Sciatic nerve (tissue), 2 donors: ENCODE data around the gene UBFD1. TPM values are rescaled to one million over a fixed set of nuclear protein-coding genes. Genes with fewer than 3 reads are reported as not detected.
"Not testable (repeated sequence)": the region's sequence is repeated elsewhere in the genome, so short reads cannot be mapped to it uniquely, and the experiment has no call there.

Experiments
- ATAC-seq: fragments of 200-7000 bp; cut with Tn5 transposase; one replicate; pipeline ENCODE4 v1.9.1; 2020; ENCODE audit warnings: mild to moderate bottlenecking, moderate library complexity
- DNase-seq: peaks from one replicate; pipeline ENCODE4 v3.0.0-alpha.2; 2020; ENCODE audit warnings: low spot score
- intact Hi-C: fragments of 100-400 bp; cut with DNase I; formaldehyde crosslinking; loops from one replicate; pipeline ENCODE4 v1.14.2; 2022
- total RNA-seq: library from RNA; stranded (reverse); fragmentation: NEBNext Ultra II Directional; extraction: Animal tissue kit (Norgen Biotek cat#: 25700); gene quantifications from one replicate; pipeline ENCODE4 v1.2.1, GENCODE V29; 2021
- donor health status: DM: no; HTN: no; CAD: no.
- donor health status: DM: no; HTN: no; CAD: no.

Gene UBFD1
- total RNA-seq, 1 donor from 2014 or later = 38.2 TPM

DNA sequence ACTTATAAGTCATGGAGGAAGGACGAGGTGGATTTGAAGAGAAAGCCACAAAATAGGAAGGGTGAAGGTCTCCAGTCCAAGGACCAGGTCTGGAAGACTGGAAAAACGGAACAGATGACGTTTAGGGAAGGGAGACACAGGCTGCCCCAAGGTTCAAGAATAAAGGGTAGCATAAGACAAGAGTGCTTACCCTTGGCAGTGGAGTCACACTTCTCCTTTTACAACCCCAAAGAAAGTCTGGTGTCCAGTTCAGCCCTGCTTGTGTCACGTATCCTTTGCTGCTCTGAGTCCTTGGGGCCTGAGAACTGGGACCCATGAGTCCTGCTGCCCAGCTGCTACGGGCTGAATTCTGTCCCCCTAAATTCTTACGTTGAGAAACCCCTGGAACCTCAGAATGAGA lies 34.2 kb upstream of the UBFD1 start:
- intact Hi-C loops = no loop called here
- DNase-seq (no peak), ATAC-seq (no peak)

DNA sequence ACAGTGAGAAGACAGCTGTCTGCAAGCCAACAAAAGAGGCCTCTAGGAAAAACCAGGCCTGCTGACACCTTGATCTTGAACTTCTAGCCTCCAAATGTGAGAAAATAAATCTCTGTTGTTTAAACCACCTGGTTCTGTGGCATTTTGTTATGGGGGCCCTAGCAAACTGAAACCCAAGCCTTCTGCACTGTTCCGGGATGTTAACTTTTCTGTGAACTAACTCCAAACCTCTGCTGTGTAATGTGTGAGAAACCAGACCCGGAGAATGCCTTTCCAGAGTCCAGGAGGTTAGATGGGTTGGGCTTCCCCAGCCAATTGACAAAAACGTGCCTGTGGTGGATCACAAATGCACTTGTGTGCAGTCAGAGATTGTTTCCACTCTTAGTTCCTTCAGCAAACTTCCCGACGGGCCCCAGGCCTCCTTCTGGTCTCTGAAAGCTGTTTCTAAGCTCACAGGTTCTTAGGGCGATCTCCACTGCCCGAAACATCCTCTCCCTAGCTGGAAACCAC lies 33.6 kb upstream of the UBFD1 start:
- ATAC-seq (no peak), DNase-seq (no peak)
- intact Hi-C loops = no loop called here

DNA sequence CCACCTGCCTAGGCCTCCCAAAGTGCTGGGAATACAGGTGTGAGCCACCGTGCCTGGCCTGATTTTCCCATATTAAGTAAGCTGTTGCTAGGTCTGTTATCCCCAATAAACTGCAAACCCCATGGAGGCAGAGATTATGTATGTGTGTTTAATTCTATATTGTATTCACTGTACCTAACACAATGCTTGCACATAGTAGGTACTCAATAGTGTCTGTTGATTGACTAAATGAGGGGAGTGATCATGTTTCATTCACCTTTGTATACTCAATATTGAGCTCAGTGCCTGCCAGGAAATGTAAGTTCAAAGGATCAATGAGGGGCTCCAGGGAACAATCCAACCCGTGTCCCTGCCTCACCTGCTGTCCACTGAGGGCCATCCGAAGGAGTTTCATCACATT lies 32.6 kb upstream of the UBFD1 start:
- ATAC-seq (no peak), DNase-seq (no peak)
- intact Hi-C loops = no loop called here

DNA sequence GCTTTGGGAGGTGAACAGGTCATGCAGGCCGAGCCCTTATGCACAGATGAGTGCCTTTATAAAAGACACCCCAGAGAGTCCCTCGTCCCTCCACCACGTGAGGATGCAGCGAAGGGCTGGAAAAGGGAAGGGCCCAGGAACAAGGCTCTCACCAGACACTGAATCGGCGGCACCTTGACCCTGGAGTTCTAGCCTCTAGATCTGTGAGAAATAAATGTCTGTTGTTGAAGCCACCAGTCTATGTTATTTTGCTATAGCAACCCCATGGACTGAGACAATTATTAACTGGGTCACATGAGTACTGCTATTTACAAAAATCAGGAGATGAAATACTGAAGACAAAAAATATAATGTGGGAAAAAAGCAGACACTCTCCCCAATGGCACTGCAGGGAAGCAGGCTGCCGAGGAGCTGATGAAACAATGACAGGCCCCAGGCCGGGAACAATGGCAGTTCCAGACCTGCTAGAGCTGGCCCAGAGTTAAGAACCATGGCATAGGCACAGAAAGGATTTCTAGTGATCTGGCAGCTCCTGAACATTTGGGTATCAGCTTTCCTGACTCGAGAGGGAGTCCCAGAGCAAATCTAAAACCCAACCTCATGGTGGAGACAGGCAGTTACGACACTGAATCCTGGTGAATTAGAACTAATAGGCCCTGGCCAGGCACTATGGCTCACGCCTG lies 29.4 kb upstream of the UBFD1 start:
- ATAC-seq (no peak), DNase-seq (no peak)
- intact Hi-C loops = no loop called here

DNA sequence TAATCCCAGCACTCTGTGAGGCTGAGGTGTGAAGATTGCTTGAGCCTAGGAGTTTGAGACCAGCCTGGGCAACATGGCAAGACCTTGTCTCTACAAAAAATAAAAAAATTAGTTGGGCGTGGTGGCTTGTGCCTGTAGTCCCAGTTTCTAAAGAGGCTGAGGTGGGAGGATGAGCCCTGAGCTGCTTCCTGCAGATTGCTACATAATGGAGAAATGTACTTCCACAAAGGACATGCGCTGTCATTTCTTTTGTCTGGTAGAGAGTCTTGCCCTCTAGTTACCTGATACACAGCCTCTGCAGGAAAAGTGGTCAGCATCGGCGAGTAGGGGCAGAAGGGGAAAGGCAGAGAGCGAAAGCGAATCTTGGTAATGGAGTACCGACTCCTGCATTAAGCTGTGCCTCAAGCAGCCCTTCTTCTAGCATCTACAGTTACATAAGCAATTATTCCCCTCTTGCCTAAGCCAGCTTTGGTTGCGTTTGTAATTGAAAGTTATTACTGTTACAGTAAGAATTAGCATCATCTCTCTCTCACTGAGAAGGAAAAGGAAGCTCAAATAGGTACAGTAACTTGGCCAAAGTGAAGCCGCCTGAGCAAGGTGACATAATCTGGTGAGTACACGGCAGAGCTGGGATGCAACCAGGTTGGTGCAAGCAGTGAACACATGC lies 28.8 kb upstream of the UBFD1 start:
- intact Hi-C loops = no loop called here
- ATAC-seq (no peak), DNase-seq (no peak)

DNA sequence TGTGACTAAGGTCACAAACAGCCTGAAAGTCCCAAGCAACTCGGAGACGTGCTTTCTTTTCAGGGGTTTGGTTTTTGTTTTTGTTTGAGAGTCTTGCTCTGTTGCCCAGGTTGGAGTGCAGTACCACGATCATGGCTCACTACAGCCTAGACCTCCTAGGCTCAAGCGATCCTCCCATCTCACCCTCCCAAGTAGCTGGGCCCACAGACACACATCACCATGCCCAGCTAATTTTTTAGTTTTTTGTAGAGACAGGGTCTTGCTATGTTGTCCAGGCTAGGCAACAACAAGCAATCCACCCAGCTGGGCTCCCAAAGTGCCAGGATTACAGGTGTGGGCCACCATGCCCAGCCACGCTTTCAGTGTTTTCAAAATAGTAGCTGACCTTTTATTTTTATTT lies 27.5 kb upstream of the UBFD1 start:
- no peak for ATAC-seq
- intact Hi-C loops = no loop called here
- DNase-seq = no peak

DNA sequence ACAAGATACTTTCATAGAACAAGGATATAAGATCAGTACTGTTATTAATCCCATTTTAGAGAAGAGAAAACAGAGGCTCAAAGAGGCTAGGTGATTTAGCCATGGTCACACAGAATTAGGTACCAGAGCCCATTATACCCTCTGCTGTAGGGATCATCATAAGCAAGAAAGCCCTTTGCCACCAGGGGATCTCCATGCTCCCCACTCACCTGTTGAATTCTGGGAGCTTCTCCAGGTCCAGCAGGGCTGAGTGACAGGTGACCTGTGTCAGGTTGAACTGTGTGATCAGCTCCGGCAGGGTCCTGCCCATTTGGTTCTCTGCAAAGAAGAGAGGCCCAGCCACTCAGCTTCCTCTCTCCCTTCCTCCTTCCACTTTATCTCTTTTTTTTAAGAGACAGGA lies 25.1 kb upstream of the UBFD1 start:
- DNase-seq (no peak), ATAC-seq (no peak)
- intact Hi-C loops = no loop called here

DNA sequence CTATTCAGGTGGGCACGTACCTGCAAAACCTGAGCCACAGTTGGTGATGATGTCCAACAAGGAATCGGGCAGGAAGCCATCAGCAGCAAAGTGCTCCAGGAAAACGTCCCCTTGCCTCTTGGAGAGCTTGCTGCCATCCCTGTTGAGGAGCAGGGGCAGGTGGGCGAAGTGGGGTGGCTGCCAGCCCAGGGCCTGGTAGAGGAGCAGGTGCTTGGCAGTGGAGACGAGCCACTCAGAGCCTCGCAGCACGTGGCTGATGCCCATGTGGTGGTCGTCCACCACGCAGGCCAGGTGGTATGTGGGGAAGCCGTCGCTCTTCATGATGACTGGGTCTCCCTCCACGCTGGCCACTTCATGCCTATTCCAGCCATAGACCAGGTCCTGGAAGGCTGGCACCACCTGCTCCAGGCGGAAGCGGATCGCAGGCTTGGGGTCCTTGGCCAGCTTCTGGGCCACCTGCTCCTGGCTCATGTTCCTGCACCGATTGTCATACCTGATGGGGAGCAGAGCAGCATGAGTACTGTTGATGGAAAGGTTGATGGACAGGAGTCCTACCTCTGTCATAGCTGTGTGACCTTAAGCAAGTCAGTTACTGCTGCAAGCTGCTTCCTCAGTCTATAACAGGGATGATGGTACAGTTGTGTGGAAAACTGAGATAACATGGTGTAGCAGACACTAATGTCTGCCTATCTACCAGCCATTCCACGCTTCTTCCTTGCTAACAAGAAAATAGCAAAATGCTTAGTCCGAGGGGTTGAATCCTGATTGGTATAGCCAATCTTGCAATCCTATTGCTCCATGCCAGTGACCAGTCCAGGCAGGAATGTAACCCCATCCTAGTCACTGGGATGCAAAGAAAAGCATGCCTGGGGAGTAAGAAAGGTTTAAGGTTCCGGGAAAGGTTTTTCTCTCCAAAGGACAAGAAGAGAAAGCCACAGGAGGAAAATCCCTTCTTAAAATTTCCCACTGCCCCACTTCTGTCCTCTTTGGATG lies 22.4 kb upstream of the UBFD1 start:
- ATAC-seq (no peak), DNase-seq (no peak)
- intact Hi-C loops = no loop called here

DNA sequence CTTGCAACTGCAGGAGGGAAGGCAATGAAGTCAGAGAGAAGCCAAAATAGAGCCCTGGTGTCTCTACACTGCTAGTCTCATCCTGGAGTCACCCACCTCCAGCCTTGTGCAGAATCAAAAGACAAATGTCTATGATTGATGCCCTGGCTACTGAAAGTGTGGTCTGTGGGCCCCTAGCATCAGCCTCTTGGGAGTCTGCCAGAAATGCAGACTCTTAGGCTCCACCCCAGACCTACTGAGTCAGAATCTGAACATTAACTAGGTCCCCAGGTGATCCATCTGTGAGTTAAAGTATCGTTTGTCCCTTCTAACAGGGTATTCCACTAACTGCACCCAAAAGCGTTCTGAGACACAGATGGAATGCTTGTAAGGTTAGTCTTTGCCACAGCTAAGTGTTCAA lies 21.6 kb upstream of the UBFD1 start:
- no peak for DNase-seq
- intact Hi-C loops = no loop called here
- no peak for ATAC-seq

DNA sequence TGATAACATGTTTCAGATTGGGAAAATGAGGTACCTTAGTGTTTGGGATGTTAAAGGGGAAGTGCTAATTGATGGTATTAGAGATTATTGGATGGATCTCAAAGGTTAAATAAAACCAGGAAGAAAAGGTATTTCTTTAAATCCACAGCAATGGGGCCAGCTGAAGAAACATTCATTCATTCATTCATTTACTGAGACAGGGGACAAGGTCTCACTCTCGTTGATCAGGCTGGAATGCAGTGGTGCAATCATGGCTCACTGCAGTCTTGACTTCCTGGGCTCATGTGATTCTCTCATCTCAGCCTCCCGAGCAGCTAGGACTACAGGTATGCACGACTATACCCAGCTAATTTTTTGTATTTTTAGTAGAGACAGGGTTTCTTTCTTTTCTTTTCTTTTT lies 20.1 kb upstream of the UBFD1 start:
- intact Hi-C loops = no loop called here
- no peak for ATAC-seq
- DNase-seq = no peak

DNA sequence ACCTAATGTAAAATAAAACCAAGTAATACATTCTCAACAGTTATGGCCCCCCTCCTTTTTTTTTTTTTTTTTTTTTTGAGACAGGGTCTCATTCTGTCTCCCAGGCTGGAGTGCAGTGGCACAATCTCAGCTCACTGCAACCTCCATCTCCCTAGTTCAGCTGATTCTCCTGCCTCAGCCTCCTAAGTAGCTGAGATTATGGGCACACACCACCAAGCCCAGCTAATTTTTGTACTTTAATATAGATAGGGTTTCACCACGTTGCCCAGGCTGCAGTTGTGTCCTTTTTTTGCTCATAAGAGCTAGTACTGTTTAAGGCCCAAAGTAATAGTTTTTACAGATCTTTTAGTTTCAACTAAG lies 18.6 kb upstream of the UBFD1 start:
- ATAC-seq (no peak), DNase-seq (no peak)
- intact Hi-C loops = no loop called here

DNA sequence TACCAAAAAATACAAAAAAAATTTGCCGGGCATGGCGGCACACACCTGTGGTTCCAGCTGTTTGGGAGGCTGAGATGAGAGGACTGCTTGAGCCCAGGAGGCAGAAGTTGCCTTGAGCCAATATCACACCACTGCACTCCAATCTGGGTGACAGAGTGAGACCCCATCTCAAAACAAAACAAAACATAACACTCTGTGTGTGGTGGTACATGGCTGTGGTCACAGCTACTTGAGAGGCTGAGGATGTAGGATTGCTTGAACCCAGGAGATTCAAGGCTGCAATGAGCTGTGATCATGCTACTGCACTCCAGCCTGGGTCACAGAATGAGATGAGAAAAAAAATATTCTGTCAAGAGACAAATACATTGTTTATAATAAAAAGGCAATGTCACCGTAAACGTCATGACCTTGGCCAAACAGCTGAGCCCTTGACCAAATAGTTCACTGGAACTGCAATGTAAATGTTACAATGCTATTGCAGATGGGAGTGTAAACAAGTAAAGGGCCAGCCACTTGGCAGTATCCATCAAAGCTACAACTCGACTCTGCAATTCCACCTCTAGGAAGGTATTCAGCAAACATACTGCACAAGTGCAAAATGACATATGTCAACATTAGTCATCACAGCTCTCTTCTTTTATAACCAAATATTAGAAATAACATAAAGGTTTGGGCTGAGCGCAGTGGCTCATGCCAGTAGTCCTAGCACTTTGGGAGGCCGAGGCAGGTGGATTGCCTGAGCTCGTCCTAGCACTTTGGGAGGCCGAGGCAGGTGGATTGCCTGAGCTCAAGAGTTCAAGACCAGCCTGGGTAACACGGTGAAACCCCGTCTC lies 17.3 kb upstream of the UBFD1 start:
- intact Hi-C loops = no loop called here
- ATAC-seq (no peak), DNase-seq (no peak)

DNA sequence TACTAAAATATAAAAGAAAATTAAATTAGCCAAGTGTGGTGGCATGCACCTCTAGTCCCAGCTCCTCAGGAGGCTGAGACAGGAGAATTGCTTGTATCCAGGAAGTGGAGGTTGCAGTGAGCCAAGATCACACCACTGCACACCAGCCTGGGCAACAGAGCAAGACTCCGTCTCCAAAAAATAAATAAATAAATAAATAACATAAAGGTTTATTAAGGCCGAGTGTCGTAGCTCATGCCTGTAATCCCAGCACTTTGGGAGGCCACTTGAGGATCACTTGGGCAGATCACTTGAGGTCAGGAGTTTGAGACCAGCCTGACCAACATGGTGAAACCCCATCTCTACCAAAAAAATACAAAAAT lies 16.7 kb upstream of the UBFD1 start:
- DNase-seq, ATAC-seq, intact Hi-C loops: not testable (repeated sequence)

DNA sequence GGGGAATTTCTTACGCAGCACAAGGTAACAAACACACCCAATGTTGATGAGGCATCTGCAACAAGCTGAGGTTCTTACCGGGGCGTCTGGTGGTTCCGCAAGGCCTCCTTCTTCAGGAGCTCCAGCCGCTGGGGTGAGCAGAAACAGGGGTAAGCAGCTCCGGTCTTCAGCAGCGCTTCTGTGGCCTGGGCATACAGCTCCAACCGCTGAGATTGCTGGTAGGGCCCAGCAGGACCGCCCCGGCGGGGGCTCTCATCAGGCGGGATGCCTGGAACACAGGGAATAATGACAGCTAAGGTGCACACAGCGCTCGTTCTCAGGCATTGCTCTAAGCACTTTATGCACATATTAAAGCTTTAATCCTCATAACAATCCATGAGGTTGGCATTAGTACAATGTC lies 13.1 kb upstream of the UBFD1 start:
- intact Hi-C loops = no loop called here
- DNase-seq (no peak), ATAC-seq (no peak)

DNA sequence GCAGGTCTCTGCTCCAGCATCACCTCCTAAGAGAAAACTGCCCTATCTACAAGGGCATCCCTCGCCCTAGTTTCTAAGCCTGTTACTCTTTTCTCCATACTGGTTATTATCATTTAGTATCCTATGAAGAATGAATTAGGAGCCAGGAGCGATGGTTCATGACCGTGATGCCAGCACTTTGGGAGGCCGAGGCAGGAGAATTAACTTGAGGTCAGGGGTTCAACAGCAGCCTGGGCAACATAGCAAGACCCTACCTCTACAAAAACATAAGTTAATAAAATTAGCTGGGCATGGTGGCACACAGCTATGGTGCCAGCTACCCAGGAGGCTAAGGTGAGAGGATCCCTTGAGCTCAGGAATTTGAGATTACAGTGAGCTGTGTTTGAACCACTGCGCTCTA lies 7.6 kb upstream of the UBFD1 start:
- DNase-seq (no peak), ATAC-seq (no peak)
- intact Hi-C loops = no loop called here

DNA sequence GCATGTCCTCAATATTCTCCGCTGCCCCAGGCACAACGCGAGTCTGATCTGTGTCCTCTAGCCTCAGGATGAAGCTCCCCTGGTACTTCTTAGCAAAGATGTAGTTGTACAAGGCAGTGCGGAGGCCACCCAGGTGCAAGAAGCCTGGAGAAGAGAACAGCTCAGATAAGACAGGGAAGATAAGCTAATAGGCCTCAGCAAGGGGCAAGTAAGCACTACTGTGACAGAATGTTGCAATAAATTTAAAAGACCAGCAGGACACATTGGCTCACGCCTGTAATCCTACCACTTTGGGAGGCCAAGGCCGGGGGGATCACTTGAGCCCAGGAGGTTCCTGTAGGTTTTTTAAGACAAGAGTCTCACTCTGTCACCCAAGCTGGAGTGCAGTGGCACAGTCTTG lies 5.4 kb upstream of the UBFD1 start:
- ATAC-seq = no peak
- DNase-seq = no peak
- intact Hi-C loops = no loop called here

DNA sequence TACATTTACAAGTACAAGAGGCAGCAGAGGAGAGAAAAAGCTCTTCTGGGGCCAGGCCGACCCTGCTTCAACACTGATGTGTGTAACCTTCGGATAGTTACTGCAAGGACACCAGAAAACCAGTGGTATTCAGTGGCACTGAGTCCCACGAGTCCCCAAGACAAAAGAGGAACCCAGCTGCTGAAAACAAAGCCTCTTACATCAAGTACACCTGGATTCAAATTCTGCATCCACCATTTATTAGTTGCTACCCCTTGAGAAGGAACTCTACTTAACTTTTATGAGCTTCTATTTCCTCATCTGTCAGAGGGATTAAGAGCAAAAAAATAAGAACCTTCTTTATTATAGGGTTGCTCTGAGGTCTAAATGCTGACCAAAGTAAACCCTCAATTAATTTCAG lies 3.0 kb upstream of the UBFD1 start:
- intact Hi-C loops = no loop called here
- ATAC-seq (no peak), DNase-seq (no peak)

DNA sequence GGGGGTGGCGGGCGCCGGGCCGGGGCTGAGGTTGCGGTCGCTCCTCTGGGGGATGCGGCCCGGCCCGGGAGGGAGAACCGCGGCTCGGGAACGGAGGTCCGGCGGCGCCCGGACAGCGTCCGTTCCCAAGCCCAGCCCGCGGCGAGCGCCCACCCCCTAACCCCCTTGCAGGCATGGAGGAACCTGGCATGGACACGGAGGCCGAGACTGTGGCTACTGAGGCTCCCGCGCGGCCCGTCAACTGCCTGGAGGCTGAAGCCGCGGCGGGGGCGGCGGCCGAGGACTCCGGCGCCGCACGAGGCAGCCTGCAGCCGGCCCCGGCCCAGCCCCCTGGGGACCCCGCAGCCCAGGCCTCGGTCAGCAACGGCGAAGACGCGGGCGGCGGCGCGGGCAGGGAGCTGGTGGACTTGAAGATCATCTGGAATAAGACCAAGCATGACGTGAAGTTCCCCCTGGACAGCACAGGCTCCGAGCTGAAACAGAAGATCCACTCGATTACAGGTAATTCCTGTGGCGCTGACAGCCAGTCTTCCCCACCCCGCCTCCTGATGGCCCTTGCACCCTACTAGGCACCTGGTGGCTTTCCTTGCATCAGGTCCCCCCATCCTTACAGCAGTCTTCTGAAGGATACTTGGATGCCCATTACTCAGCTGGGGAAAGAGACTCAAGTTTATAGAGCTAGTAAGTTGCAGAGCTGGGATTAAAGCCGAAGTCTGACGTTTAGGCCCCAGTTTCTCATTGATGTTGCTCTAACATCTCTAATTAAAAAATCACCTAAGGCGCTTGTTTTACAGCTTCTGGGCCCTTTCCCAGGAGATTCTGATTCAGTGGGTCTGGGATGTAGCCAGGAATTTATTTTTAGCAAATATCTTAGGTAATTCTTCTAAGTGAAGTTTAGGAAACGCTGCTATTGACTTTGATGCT lies 514 bp downstream of the UBFD1 start:
- DNase-seq (peak; percentile 69), ATAC-seq (no peak)
- intact Hi-C loops = no loop called here
